Activated CD4-positive, alpha-beta T cell treated with anti-CD3 and anti-CD28 coated beads, Interleukin-2, amount 50 U/mL, for 16 hours (primary cell): ENCODE data around the gene RTN4R.
"Not testable (repeated sequence)": the region's sequence is repeated elsewhere in the genome, so short reads cannot be mapped to it uniquely, and the experiment has no call there.

Source experiments
- DNase-seq: peaks from one replicate; pipeline ENCODE4 v3.0.0-alpha.2; 2020

The RTN4R gene

DNA sequence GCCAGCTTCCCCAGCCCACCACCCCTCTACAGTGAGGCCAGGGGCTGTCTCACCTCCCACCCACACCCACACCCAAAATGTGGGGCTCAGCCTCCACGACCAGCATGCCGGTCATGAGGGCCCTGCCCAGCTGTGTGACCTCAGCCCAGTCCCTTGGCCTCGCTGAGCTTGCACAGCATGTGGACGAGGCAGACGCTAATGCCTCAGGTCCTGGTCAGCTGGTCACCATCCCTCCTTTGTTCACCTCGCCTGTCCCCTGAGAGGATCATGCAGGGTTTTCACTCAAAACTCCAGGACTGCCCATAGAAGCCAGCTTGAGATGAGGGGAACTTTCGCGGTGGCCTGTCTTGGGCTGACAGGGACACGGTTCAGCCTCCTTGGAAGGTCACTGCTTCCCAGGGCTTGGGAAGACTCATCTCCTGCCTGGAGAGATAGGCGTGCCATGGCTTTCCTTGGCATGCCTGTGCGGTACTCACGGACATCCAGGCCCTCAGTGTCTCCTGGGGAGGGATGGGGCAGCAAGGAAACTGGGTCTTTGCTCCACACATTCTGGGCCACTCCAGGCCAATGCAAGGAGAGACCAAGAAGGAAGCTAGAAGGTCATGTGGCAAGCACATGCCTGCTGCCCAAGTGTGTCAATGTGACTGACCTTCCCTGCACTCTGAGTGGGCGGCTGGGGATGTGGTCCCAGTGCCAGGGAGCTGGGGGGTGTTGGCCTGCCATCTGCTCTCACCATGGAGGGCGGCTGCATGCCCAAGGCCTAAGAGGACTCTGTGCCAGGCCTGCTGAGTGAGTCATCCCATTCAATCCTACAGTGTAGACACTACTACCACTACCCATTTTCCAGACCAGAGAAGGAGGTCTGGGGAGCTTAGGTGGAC is 3.2 kb upstream of the RTN4R start:
- no peak for DNase-seq

DNA sequence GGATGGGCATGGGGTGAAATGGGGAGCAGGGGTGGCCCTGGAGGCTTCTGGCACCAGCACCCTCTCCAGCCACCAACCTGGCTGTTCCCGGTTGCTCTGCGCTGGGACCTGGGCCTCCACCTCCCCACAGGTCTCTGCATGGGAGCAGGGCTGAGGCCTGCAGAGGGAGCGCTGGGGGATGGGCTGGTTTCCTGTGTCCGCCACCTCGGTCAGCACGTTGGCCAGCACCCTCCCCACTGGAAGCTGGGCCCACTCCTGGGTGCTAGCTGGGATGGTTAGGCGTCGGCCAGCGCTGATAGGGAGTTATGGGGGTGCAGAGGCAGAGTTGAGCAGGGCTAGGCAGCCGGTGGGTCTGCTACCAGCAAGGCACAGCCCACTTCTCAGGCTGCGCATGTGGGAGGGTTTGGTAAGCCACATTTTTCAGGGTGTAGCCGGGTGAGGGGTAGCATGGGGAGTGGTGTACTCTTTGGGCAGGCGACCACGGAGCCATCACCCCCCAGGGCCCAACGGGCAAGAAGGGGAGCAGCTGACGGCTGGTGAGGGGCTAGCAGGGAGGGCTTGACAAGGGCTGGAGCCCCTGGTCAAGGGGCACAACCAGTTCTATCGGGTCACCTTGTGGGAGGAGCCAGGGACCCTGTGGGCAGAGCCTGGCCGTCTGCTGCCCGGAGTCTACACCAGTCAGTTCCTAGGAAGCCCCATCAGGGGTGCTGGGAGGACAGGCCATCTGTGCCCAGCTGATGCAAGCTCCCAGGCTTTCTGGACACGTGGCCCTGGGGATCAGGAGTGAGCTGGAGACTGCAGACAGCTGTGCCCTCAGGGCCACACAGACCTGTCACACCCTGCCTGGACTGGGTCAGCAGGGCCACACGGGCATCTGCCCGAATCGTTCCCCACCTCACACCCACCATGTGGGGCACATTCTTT is 2.3 kb upstream of the RTN4R start:
- DNase-seq: not testable (repeated sequence)

DNA sequence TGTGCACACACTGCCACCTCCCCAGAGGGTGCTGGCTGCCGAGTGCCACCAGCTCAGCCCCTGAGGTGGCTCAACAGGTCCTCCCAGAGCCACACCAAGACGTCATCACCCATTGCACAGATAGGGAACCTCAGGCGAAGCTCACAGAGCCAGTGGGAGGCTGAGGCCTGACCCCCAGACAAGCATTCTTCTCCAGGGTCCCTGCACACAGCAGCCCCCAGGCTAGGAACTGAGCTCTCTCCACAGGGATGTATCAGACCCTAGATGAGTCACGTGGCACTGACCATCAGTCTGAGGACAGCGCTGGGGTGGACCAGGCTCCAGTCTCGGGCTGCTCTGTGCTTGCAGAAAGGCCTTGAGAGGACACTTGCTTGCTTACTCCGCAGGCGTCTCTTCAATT is 1.6 kb upstream of the RTN4R start:
- DNase-seq: not testable (repeated sequence)

- DNase-seq: not testable (repeated sequence)
Measured at GRCh38 chr22:20269201-20269600, 1.1 kb upstream of the RTN4R start.

DNA sequence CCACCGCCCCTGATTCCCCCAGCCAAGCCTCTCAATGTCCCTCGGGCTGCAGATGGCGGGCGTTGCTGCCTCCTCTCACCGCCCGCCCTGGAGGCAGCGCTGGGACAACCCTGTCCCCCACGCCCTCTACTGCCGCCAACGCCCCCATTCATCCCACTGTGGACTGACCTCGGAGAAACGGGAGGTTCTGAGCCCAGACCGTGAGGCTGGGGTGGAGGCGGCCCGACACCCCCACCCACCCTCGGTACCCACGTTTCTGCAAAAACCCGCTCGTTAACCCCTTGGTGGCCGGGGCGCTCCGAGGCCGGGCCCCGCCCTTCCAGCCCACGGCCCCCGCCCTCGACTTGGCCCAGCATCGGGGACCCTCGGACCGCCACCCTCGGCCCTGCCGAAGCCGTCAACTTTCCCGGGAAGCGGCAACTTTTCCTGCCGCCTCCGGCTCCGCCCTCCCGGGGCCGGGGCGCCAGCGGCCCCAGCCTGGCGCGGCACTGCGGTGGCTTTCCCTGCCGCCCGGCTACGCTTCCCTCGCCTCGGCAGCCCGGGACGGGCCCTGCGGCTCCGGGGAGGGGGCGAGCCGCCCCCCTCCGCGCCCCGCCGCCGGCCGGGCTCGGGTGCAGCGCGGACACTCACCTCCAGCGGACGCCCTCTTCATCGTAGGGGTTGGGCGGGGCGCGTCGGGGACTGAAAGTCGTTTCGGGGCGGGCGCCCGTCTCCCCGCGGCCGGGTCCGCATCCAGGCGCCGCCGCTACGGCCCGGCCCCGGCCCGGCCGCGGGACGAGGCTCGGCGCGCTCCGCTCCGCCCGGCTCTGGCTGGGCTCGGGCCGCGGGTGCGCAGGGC is 458 bp downstream of the RTN4R start:
- DNase-seq: no peak

DNA sequence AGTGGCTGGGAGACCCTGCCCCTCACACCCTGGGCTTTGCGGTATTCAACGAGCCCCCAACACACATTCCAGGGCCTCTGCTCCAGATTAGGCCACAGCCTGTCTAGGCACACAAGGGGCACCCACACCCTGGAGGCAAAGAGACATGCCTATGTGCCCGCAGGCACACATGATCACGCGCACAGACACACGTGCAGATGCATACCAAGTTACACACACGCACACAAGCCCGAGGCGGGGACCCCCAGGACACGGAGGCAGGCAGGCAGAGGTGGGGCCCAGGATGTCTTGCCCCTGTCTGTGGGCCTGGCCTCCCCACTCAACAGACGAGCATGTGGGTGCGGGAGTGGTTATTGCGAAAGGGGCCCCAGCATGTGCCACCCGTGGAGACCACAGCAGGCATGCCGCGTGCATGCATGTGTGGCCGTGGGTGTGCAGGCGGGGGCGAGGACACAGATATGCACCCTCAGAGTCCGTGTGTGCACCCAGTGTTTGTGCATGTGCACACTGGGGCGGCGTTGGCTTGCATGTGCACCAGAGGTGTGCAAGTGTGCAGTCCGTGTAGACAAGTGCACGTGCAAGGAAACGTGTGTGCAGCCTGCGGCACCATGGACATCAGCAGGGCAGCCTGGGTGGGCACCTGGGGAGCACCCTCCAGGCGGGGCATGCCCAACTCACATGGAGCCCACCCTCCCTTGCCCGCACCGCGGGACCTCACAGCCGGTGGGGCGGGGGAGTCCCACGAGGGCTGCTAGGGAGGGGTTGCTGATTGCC is 1.3 kb downstream of the RTN4R start:
- DNase-seq: not testable (repeated sequence)

DNA sequence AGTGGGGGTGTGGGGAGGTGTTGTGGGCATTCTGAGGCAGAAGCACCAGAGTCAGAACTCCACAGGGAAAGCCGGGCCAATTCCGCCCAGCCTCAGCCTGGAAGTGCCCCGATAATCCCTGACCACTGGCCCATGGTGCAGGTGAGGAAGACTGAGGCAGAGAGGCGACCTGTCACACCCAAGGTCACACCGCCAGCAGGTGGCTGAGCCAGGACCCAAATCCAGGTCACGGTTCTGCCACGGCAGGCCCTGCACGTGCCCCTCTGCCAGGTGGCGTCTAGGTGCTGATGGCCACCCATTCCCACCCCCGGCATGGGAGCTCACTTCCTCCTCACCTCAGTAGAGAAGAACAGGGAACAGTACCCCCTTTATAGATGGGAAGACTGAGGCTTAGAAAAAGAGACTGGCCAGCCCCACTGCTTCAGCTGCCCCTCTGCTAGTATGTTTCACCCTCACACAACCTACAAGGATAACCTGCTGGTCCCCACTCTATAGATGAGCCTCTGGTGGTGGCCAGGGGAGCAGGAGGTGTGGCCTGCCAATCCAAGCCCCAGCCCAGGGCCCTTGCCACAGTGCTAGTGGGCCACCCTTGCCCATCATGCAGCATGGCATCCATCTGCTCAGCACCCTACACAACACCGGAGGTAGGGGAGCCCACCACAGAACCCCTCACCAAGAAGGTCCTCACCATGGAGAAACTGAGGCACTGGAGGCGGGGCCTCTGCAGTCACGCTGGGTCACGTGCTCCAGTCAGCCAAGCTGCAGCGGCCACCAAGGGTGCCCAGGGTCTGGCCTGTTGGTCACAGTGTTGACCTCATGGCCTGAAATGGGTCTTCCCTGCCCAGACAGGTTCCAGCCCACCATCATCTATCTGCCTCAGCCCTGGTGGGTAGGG is 2.1 kb downstream of the RTN4R start:
- not testable (repeated sequence) for DNase-seq

GRCh38 chr22:20264614-20265452 is 3.3 kb downstream of the RTN4R start:
- no peak for DNase-seq

- DNase-seq: not testable (repeated sequence)
Measured at GRCh38 chr22:20263404-20264281, 4.5 kb downstream of the RTN4R start.

- DNase-seq: no peak
Measured at GRCh38 chr22:20262582-20263147, 5.5 kb downstream of the RTN4R start.

DNA sequence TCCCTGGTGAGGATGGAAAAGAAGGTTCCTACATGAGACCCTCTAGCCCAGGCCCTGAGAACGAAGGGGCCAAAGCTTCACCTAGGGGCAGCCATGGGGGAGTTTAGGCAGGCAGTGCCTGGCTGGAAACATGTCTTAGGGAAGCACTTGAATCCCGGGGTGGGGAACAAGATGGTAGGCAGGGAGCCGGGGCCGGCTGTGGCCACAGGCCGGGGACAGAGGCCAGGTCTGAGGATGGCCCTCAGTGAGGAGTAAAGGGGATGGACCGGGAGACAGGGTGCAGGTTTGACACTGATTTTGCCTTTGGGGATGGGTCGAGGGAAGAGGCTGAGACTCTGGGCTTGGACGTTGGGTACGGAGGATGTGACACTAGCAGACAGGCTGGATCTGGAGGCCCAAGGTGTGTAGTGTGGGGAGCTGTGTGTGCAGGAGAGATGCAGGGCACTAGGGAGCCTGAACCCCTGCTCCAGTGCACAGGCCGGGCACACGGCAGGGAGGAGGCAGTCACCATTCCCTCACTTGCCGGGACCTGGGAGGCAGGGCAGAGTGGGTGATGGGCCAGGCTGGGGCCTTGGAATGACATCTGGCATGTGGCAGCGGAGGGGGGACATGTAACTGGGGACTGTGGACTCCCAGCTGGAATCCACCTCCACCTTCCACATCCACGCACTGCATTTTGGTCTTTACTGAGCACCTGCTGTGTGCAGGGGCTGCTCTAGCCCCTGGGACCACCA is 6.1 kb downstream of the RTN4R start:
- DNase-seq: no peak

DNA sequence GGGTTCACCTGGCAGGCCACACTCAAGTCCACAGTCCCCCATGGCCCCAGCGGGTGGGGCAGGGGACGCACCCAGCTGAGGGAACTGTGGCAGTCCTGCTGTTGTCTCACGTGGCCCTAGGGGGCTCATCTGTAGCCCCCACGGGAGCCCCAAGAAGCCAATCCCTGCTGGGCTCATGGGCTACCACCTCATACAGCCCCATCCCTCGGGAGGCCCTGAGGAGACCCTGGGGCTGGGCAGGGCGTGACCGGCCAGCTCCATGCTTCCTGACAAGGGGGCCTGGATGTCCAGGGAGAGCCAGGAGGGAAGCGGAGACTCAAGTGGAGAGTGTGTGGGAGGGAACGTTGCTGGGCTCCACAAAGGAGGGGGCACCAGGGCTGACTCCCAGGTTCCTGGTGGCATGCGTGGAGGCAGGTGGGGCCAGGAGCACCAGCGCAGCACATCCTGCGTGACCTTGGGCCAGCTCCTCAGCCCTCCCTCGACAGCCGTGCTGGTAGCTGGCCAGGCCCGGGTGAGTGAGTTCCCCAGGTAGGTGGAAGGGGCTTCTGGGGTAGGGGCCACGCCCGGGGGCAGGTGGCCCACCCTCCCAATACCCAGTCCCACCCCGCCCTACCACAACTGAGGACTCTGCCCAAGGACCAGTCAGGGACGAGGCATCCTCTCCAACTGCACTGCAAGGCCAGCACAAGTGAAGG is 7.9 kb downstream of the RTN4R start:
- no peak for DNase-seq

GRCh38 chr22:20259327-20259688 is 8.8 kb downstream of the RTN4R start:
- no peak for DNase-seq

GRCh38 chr22:20258584-20259326 is 9.4 kb downstream of the RTN4R start:
- DNase-seq: peak; percentile 28

- no peak for DNase-seq
Measured at GRCh38 chr22:20258021-20258299, 10.2 kb downstream of the RTN4R start.

DNA sequence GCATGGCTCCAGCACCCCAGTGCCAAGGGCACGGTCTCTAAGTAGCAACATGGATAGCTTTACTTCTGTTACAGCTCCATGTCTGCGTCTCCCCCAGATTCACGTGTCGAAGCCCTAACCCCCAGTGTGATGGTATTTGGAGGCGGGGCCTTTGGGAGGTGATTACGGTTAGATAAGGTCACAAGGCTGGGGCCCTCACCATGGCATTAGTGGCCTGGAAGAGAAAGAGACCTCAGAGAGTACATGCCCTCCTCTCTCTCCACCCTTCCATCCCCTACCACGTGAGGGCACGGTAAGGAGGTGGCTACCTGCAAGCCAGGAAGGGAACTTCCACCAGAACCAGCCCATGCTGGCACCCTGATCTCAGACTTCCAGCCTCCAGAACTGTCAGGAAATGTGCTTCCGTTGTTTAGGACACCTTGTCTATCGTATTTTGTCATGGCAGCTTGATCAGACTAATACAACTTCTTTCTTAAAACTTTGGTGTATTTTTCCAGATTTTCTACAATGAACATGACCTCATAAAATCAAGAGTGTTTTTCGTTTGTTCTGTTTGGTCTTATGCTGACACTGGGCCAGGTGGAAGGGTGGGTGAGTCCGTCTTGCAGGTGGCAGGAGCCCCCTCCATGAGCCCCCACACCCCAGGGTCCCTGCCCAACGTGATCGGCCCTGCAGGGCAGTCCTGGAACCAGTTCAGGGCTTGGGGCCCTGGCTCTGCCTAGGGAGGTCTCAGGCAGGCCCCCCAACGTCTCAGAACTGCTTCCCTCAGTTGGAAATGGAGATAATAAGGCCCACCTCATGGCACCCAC is 10.7 kb downstream of the RTN4R start:
- no peak for DNase-seq
